ENCODE measurements around the gene KIRREL3.

KIRREL3 gene

GRCh38 chr11:126417091-126417862, 583.3 kb downstream of the KIRREL3 start:
- DNase-seq (ENCODE audit: low read depth): no peak

GRCh38 chr11:126416542-126417090, 584.0 kb downstream of the KIRREL3 start:
- DNase-seq (ENCODE audit: low read depth): peak; percentile 42

GRCh38 chr11:126415669-126416420, 584.7 kb downstream of the KIRREL3 start:
- DNase-seq (ENCODE audit: low read depth): no peak

- no peak for DNase-seq (ENCODE audit: low read depth)
These were observed 585.4 kb downstream of the KIRREL3 start for GRCh38 chr11:126415128-126415527.

- no peak for DNase-seq (ENCODE audit: low read depth)
These were observed 586.0 kb downstream of the KIRREL3 start for GRCh38 chr11:126414615-126415014.

- no peak for DNase-seq (ENCODE audit: low read depth)
These were observed 586.6 kb downstream of the KIRREL3 start for GRCh38 chr11:126413843-126414405.

- no peak for DNase-seq (ENCODE audit: low read depth)
These were observed 587.1 kb downstream of the KIRREL3 start for GRCh38 chr11:126413426-126413825.

GRCh38 chr11:126411971-126412381, 588.6 kb downstream of the KIRREL3 start:
- no peak for DNase-seq (ENCODE audit: low read depth)

GRCh38 chr11:126410649-126411048, 589.9 kb downstream of the KIRREL3 start:
- no peak for DNase-seq (ENCODE audit: low read depth)

- DNase-seq (ENCODE audit: low read depth): no peak
These were observed 591.0 kb downstream of the KIRREL3 start for GRCh38 chr11:126409620-126409985.

- no peak for DNase-seq (ENCODE audit: low read depth)
These were observed 591.5 kb downstream of the KIRREL3 start for GRCh38 chr11:126408901-126409619.

GRCh38 chr11:126408496-126408895, 592.1 kb downstream of the KIRREL3 start:
- no peak for DNase-seq (ENCODE audit: low read depth)

GRCh38 chr11:126407682-126408288, 592.8 kb downstream of the KIRREL3 start:
- DNase-seq (ENCODE audit: low read depth): no peak

GRCh38 chr11:126407101-126407521, 593.5 kb downstream of the KIRREL3 start:
- no peak for DNase-seq (ENCODE audit: low read depth)

GRCh38 chr11:126406368-126406767, 594.2 kb downstream of the KIRREL3 start:
- DNase-seq (ENCODE audit: low read depth): no peak

- no peak for DNase-seq (ENCODE audit: low read depth)
These were observed 594.7 kb downstream of the KIRREL3 start for GRCh38 chr11:126405906-126406305.

- no peak for DNase-seq (ENCODE audit: low read depth)
These were observed 595.2 kb downstream of the KIRREL3 start for GRCh38 chr11:126405374-126405773.

GRCh38 chr11:126404367-126404766, 596.2 kb downstream of the KIRREL3 start:
- DNase-seq (ENCODE audit: low read depth): no peak

GRCh38 chr11:126403658-126404057, 596.9 kb downstream of the KIRREL3 start:
- no peak for DNase-seq (ENCODE audit: low read depth)

GRCh38 chr11:126403022-126403581, 597.5 kb downstream of the KIRREL3 start:
- no peak for DNase-seq (ENCODE audit: low read depth)

- no peak for DNase-seq (ENCODE audit: low read depth)
These were observed 600.1 kb downstream of the KIRREL3 start for GRCh38 chr11:126400479-126400878.

Data from stimulated activated CD8-positive, alpha-beta memory T cell treated with anti-CD3 and anti-CD28 coated beads, Interleukin-15, amount 100 ng/mL, for 24 hours (primary cell).